Measurements from ENCODE around the gene VAPA.
"Not testable (repeated sequence)": the region's sequence is repeated elsewhere in the genome, so short reads cannot be mapped to it uniquely, and the experiment has no call there.

Gene VAPA

GRCh38 chr18:9887992-9888391, 25.8 kb upstream of the VAPA start:
- H3K4me3 ChIP-seq (ENCODE audit: low read length) = no peak overlapping the region
- TF ChIP-seq CTCF (conservative IDR thresholded peaks at IDR 0.05; ENCODE audit: low read depth, low read length) = no peak
- DNase-seq (ENCODE audit: low read depth) = no peak

GRCh38 chr18:9890196-9890595, 23.6 kb upstream of the VAPA start:
- H3K4me3 ChIP-seq (ENCODE audit: low read length) = no peak overlapping the region
- DNase-seq (ENCODE audit: low read depth) = no peak
- TF ChIP-seq CTCF (conservative IDR thresholded peaks at IDR 0.05; ENCODE audit: low read depth, low read length) = no peak

- DNase-seq (ENCODE audit: low read depth) = no peak
- TF ChIP-seq CTCF (conservative IDR thresholded peaks at IDR 0.05; ENCODE audit: low read depth, low read length) = no peak
- no peak overlapping the region for H3K4me3 ChIP-seq (ENCODE audit: low read length)
Observed at GRCh38 chr18:9890957-9891356, 22.9 kb upstream of the VAPA start.

- not testable (repeated sequence) for DNase-seq (ENCODE audit: low read depth); H3K4me3 ChIP-seq (ENCODE audit: low read length)
Observed at GRCh38 chr18:9891515-9891914, 22.3 kb upstream of the VAPA start.

- DNase-seq (ENCODE audit: low read depth) = no peak
- TF ChIP-seq CTCF (conservative IDR thresholded peaks at IDR 0.05; ENCODE audit: low read depth, low read length) = no peak
- no peak overlapping the region for H3K4me3 ChIP-seq (ENCODE audit: low read length)
Observed at GRCh38 chr18:9894454-9895068, 19.3 kb upstream of the VAPA start.

GRCh38 chr18:9897129-9897528, 16.7 kb upstream of the VAPA start:
- DNase-seq (ENCODE audit: low read depth) = no peak
- no peak overlapping the region for H3K4me3 ChIP-seq (ENCODE audit: low read length)
- no peak for TF ChIP-seq CTCF (conservative IDR thresholded peaks at IDR 0.05; ENCODE audit: low read depth, low read length)

GRCh38 chr18:9897787-9898291, 16.0 kb upstream of the VAPA start:
- H3K4me3 ChIP-seq (ENCODE audit: low read length); DNase-seq (ENCODE audit: low read depth): not testable (repeated sequence)

- DNase-seq (ENCODE audit: low read depth) = no peak
- H3K4me3 ChIP-seq (ENCODE audit: low read length) = no peak overlapping the region
- no peak for TF ChIP-seq CTCF (conservative IDR thresholded peaks at IDR 0.05; ENCODE audit: low read depth, low read length)
Observed at GRCh38 chr18:9898792-9899549, 14.8 kb upstream of the VAPA start.

- H3K4me3 ChIP-seq (ENCODE audit: low read length); DNase-seq (ENCODE audit: low read depth): not testable (repeated sequence)
Observed at GRCh38 chr18:9899550-9899930, 14.3 kb upstream of the VAPA start.
